Testis (tissue), 3 donors: Measurements from ENCODE around the gene SLC5A8. TPM values are rescaled to one million over a fixed set of nuclear protein-coding genes. Genes with fewer than 3 reads are reported as not detected.

Experiments
- DNase-seq: peaks from one replicate; pipeline ENCODE4 v3.0.0-alpha.2; 2019
- H3K27ac ChIP-seq, 2 donors: fragments of 200-600 bp; sonication (generic); one replicate each; pipeline ENCODE4 v1.5.1; 2019
- H3K27me3 ChIP-seq: fragments of 200-600 bp; sonication (generic); one replicate; pipeline ENCODE4 v1.5.1; 2019
- H3K36me3 ChIP-seq: fragments of 200-600 bp; sonication (generic); one replicate; pipeline ENCODE4 v1.5.1; 2017; ENCODE audit warnings: low read depth; ENCODE audit errors: missing control alignments
- H3K4me1 ChIP-seq: fragments of 200-600 bp; sonication (generic); one replicate; pipeline ENCODE4 v1.5.1; 2019
- H3K4me3 ChIP-seq, 2 donors: fragments of 200-600 bp; sonication (generic); one replicate each; pipeline ENCODE4 v1.5.1; 2017 to 2019
- H3K9me3 ChIP-seq: fragments of 200-600 bp; sonication (generic); one replicate; pipeline ENCODE4 v1.5.1; 2017
- CTCF ChIP-seq, 3 experiments: fragments of 450-650 bp in 2 of 3; fragments of 200-600 bp in 1 of 3; sonication (generic) in 1 of 3; IDR thresholded peaks; one replicate each; pipeline ENCODE4 v1.5.1; 2016 to 2019; ENCODE audit warnings: antibody characterized with exemption in 3 of 3, mild to moderate bottlenecking in 2 of 3, moderate library complexity in 1 of 3
- POLR2A ChIP-seq: fragments of 450-650 bp; IDR thresholded peaks from one replicate; pipeline ENCODE4 v1.6.1; 2017; ENCODE audit warnings: antibody characterized with exemption, mild to moderate bottlenecking, moderate library complexity
- WGBS, 2 donors: methylation state at CpG; one replicate each; pipeline ENCODE4 v1.1.5; 2018; 5-methylcytosine and 5-hydroxymethylcytosine counted together
- intact Hi-C: fragments of 100-400 bp; cut with DNase I; formaldehyde crosslinking; loops from one replicate; pipeline ENCODE4 v1.15.1; 2023; ENCODE audit warnings: low total_unique reads
- polyA plus RNA-seq: library from polyadenylated mRNA; stranded (reverse); fragments of 350-450 nt; fragmentation: Illumina TruSeq; extraction: RNeasy Lipid Tissue Mini Kit (QIAGEN cat#74804); gene quantifications from one replicate; pipeline ENCODE4 v1.2.3, GENCODE V29; 2014; ENCODE audit warnings: low read depth, low replicate concordance; ENCODE audit not compliant: insufficient read depth
- total RNA-seq, 2 donors: library from RNA; depleted of rRNA; stranded (reverse); fragments of >200 nt; gene quantifications; one replicate each; pipeline ENCODE4 v1.2.3, GENCODE V29; 2016

SLC5A8 gene
- total and polyA plus RNA-seq, 3 donors from 2014 or later: 0.31 to 0.71 (median 0.40) TPM

GRCh38 chr12:101243074-101243473 lies 33.0 kb upstream of the SLC5A8 start:
- H3K27me3 ChIP-seq: no peaks in the 10 kb centered on the region

GRCh38 chr12:101238800-101239329 lies 28.8 kb upstream of the SLC5A8 start:
- Histone ChIP-seq H3K27ac (no peak overlapping the region), H3K9me3 (no peaks in the 10 kb centered on the region), H3K27me3 (no peaks in the 10 kb centered on the region), H3K4me3 (no peak overlapping the region), H3K36me3 (no peaks in the 10 kb centered on the region), H3K4me1 (no peaks in the 10 kb centered on the region)
- TF ChIP-seq POLR2A: no peak
- no peak for TF ChIP-seq CTCF (IDR thresholded peaks at IDR 0.05)
- intact Hi-C loops: no loop called here
- no peak for DNase-seq
- WGBS, 2 donors: 78% methylated on average over 6 of the region's 6 CpGs; no CpG with 5 or more reads in 1 of the 2 donors

More at GRCh38 chr12:101243074-101243473, 33.0 kb upstream of the SLC5A8 start:
- no peaks in the 10 kb centered on the region for H3K4me1 ChIP-seq
- no peaks in the 10 kb centered on the region for H3K9me3 ChIP-seq
- intact Hi-C loops: no loop called here
- H3K27ac ChIP-seq: no peak overlapping the region
- no peaks in the 10 kb centered on the region for H3K36me3 ChIP-seq
- DNase-seq: no peak
- 50 to 62% methylated on average over 2 of the region's 2 CpGs for WGBS, 2 donors
- H3K4me3 ChIP-seq: no peak overlapping the region
- TF ChIP-seq POLR2A (no peak), CTCF (IDR thresholded peaks at IDR 0.05) (no peak)

GRCh38 chr12:101238306-101238705 lies 28.3 kb upstream of the SLC5A8 start:
- WGBS, 2 donors: 84 to 89% methylated on average over 4 of the region's 4 CpGs

GRCh38 chr12:101235686-101236085 lies 25.6 kb upstream of the SLC5A8 start:
- H3K36me3 ChIP-seq: no peaks in the 10 kb centered on the region
- DNase-seq: no peak
- H3K4me1 ChIP-seq: no peaks in the 10 kb centered on the region
- H3K27me3 ChIP-seq: no peaks in the 10 kb centered on the region
- intact Hi-C loops: no loop called here
- TF ChIP-seq POLR2A (no peak), CTCF (IDR thresholded peaks at IDR 0.05) (no peak)
- no peaks in the 10 kb centered on the region for H3K9me3 ChIP-seq
- H3K27ac ChIP-seq: no peak overlapping the region
- H3K4me3 ChIP-seq: no peak overlapping the region
- WGBS, 2 donors: 92 to 95% methylated on average over 2 of the region's 2 CpGs

More at GRCh38 chr12:101238306-101238705, 28.3 kb upstream of the SLC5A8 start:
- no peaks in the 10 kb centered on the region for H3K27me3 ChIP-seq
- no peak for DNase-seq
- intact Hi-C loops: no loop called here
- no peaks in the 10 kb centered on the region for H3K4me1 ChIP-seq
- H3K27ac ChIP-seq: no peak overlapping the region
- H3K36me3 ChIP-seq: no peaks in the 10 kb centered on the region
- H3K9me3 ChIP-seq: no peaks in the 10 kb centered on the region
- H3K4me3 ChIP-seq: no peak overlapping the region
- no peak for TF ChIP-seq POLR2A
- TF ChIP-seq CTCF (IDR thresholded peaks at IDR 0.05): no peak

GRCh38 chr12:101231636-101232035 lies 21.6 kb upstream of the SLC5A8 start:
- Histone ChIP-seq H3K4me3 (no peak overlapping the region), H3K9me3 (no peaks in the 10 kb centered on the region), H3K36me3 (no peaks in the 10 kb centered on the region), H3K27ac (no peak overlapping the region), H3K4me1 (no peaks in the 10 kb centered on the region), H3K27me3 (no peaks in the 10 kb centered on the region)
- TF ChIP-seq POLR2A (no peak), CTCF (IDR thresholded peaks at IDR 0.05) (no peak)
- WGBS, 2 donors: 77 to 81% methylated on average over 4 of the region's 4 CpGs
- intact Hi-C loops: no loop called here
- DNase-seq: no peak
